NCI-H1436 (cell line): ENCODE results near the gene SF3B3.
"Not testable (repeated sequence)": the region's sequence is repeated elsewhere in the genome, so short reads cannot be mapped to it uniquely, and the experiment has no call there.

Experiments
- DNase-seq: peaks from one replicate; lab custom pipeline; 2025; lab: John Stamatoyannopoulos, UW

Gene SF3B3

DNA sequence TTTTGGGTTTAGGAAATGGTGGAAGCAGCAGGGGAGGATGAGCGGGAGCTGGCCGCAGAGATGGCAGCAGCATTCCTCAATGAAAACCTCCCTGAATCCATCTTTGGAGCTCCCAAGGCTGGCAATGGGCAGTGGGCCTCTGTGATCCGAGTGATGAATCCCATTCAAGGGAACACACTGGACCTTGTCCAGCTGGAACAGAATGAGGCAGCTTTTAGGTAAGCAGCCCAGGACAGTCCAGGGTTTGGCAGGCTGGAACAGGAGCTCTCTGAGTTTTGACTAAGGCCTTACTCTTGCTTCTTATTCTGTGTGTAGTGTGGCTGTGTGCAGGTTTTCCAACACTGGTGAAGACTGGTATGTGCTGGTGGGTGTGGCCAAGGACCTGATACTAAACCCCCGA is 41.4 kb downstream of the SF3B3 start:
- DNase-seq, result no peak

DNA sequence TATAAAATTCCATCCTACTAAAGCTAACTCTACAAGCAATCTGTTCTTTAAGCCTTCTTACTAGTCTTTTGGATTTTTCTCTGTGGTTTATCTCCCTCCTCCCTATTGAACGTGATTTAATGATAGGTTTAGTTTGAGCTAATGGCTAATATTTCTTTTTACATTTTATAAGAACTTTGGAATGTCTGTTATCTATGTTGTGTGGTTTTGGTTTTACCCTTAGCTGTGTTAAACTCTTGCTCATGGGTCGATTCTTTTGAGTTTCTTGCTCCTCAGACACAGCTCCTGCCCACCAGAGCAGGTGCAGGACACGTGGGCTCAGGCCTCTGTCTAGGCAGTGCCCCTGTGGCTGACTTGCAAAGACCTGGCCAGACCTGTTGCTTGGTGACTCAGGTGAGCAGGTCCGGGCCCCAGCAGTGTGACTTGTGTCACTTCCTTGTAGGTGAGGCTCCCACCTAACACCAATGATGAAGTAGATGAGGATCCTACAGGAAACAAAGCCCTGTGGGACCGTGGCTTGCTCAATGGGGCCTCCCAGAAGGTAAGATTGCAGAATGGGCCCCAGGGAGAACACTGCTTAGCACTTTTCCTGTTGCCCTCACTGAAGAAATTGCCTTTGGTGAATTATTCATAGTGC is 45.1 kb downstream of the SF3B3 start:
- DNase-seq, result no peak

DNA sequence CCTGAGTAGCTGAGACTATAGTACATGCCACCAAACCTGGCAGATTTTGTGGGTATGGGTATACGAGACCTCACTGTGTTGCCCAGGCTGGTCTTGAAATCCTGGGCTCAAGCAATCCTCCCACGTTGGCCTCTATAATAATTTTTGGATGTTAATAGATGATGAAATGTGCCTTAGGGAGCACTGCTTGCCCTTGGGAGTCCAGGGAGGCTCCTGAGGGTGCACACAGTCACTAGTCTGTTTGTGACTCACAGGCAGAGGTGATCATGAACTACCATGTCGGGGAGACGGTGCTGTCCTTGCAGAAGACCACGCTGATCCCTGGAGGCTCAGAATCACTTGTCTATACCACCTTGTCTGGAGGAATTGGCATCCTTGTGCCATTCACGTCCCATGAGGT is 46.1 kb downstream of the SF3B3 start:
- no peak for DNase-seq

DNA sequence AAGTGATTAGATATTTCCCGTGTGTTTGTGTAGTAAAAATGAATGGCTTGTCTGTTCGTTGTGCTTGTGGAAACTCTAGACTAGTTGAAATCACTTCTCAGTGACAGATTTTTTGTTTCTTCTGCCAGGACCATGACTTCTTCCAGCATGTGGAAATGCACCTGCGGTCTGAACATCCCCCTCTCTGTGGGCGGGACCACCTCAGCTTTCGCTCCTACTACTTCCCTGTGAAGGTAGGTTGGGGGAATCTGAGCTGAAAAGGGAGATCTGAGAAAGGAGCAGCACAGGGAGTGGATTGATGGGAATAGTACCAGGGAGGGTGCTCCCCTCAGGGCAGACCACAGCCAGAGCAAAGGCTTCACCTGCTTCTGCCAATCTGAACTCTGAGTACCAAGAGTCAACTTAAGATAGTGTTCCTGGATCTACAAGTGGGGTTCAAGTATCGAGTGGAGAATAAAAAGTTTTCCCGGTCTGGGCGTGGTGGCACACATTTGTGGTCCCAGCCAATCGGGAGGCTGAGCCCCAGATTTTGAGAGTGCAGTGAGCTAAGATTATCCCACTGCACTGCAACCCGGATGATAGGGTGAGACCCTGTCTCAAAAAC is 47.5 kb downstream of the SF3B3 start:
- DNase-seq, result no peak

DNA sequence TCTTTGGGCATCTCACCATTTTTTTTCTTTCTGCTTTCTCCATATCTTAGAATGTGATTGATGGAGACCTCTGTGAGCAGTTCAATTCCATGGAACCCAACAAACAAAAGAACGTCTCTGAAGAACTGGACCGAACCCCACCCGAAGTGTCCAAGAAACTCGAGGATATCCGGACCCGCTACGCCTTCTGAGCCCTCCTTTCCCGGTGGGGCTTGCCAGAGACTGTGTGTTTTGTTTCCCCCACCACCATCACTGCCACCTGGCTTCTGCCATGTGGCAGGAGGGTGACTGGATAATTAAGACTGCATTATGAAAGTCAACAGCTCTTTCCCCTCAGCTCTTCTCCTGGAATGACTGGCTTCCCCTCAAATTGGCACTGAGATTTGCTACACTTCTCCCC is 48.0 kb downstream of the SF3B3 start:
- DNase-seq, result no peak

DNA sequence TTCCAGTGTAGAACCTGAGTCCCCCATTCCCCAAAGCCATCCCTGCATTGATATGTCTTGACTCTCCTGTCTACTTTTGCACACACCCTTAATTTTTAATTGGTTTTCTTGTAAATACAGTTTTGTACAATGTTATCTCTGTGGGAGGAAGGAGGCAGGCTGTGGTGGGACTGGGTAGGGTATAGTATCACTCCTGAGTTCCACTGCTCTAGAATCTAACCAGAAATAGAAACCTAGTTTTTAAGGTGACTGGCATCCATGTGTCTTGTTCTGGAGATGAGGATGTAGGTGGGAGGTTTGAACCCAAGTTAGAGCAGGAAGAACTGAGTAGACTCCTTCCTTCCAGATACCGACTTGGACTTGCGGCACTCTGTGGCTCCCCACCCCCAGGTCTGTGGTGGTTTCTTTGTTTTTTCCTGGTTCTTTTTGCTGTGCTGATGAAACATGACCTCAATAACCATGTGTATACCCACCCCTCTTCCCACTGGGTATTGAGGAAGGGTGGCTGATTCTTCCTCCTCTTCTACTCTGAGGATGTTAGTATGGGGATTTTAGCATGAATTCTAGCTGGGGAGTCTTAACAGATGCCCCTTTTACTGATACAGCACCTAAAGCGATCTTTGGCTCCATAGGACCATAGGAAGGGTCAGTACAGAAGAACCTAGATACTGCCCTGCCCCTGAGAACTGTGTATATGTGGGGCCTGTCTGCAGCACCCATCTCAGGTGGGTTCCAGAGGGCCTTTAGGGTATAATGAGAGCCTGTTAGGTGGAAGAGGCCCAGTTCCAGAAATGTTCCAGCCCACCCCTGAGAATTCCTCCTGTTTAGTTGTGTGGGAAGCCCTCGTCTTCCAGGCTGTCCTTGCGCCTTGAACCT is 48.7 kb downstream of the SF3B3 start:
- no peak for DNase-seq

DNA sequence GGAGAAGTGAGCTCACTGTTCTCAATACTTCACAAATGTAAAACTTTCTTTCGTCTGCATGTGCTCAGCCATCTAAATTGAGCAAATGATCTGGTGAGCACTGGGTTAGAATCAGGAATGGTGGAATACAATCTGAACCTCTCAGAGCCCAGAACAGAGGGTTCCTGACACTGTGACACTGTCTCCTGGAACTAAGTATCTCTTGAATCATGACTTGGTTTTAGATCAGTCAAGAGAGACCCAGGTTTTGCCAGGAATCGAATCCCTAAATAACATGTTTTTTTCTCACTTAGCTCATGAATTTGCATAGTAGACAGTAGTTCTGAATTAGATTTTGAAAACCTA is 49.3 kb downstream of the SF3B3 start:
- DNase-seq, result no peak

DNA sequence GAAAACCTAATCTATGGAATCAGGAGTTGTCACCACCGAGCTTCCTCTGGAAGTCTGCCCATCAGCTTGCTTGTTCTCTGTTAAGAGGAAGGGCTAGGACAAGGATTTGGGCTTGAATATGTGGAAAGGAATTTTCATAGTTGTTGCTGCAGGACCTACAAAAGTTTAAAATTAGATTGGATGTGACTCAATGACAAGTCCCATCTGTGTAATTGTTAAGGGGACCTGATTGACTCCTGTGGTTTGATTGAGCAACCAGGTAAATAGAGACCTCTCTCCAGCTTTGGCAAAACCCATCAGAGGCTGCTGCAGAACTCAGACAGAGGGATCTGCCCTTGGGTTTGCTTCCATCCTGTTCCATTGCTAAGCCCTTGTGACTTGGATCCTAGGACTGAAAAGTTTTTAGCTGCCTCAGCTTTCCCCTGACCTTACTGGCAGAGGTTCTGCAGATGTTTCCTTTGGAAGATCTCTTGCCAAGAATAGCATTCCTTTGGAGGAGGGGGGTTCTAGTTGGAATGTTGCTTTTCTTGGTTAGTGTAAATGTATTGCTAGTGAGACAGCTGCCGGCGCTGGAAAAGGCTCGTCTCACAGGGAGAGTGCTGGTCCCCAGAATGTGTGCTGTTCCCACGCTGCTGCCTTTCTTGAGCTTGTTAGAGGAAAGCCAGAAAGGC is 50.0 kb downstream of the SF3B3 start:
- no peak for DNase-seq

DNA sequence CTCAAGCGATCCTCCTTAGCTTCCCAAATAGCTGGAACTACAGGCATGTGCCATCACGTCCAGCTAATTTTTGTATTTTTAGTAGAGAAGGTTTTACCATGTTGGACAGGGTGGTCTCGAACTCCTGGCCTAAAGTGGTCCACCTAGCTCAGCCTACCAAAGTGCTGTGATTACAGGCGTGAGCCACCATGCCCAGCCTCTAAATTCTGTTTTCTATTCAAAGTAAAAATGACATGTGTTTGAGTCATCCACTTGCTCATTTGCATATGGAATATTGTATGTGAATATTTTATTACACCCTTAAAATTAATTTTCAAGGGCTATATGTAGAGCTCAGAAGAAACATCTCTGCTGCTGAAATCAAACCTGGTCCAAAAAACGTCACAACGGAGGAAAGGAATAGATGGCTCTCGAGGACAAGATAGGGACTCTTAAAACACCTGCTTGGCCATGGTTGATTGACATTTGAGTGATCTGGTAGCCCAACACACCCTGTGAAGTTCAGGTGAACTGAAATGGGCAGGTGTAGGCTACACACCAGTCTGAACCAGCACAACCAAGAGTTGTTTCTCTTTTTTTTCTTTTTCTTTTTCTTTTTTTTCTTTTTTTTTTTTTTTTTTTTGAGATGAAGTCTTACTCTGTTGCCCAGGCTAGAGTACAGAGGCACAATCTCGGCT is 51.1 kb downstream of the SF3B3 start:
- no peak for DNase-seq

DNA sequence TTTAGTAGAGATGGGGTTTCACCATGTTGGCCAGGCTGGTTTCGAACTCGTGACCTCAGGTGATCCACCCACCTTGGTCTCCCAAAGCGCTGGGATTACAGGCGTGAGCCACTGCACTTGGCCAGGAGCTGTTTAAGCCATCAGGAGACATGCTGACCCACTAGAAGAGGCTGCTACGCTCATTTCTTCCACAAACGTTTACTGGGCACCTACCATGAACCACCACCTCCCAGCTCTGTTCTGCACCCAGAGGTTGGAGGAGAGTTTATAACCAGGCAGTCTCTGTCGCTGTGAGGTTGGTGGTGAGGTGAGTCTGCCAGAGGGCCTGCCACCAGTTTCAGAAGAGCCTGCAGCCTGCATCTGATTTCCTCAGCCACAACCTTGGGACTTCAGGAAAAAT is 51.8 kb downstream of the SF3B3 start:
- no peak for DNase-seq

DNA sequence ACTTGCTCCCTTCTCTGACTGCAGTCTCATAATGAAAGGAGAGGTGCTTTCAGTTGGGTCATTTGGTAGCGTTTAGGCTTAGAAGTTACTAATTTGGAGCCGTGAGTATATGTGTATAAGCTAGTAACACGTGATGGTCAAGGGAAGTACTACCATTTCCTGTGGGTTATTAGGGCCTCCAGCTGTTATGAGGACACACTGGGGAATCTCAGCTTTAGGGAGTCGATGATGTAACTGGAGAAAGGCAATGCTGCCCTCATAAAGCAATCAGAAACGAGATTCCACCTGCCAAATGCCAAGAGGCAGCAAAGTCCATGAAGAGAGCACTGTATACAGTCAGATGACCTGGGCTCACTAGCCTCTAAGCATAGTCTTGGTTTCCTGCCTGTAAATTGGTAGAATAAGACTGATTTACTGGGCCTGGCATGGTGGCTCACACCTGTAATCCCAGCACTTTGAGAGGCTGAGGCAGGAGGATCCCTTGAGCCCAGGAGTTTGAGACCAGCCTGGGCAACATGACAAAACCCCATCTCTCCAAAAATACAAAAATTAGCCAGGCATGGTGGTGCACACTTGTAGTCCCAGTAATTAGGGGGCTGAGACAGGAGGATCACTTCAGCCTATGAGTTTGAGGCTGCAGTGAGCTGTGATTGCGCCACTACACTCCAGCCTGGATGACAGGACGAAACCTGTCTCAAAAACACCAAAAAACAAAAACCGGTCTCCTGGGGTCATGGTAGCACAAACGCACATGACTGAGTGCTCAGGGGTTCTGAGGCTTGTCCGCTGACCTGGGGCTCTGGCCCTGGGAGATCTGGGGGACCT is 53.0 kb downstream of the SF3B3 start:
- DNase-seq, result no peak

DNA sequence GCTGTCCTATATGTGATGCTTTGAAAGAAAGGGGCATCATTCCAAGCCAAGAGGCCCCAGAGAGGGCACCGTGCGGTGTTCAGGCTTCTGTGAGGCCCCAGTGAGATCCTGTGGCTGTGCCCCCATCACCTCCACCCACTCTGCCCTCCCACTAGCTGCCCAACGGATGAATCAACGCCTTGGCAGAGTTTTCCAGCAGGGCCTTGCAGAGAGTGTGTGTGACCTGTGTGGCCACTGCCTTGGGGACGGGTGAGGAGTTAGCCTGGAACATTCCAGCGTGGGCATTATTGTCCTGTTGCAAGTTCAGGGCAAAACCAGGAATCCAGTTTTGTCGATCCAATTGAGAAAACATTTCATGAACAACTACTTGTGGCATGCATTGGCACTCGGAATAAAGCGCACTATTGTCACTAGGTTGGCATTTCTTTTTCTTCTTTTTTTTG is 53.7 kb downstream of the SF3B3 start:
- no peak for DNase-seq

DNA sequence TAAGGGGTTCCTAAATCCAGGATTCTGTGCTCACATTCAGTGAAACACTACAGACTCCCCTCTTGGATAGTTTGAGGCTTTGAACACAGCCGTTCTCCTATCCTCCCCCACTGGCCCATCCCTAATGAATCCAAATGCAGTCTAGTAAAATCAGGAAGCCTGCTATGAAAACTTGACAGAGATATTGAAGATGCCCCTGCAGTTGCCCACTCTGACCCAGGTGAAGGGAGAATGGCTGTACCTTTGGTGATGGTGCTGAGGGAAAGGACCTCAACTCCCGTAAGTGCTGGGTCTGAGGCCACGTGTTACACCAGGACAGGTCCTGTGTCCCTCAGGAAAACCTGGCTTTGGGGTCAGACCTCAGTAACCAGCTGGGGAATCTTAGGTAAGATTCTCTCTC is 54.4 kb downstream of the SF3B3 start:
- no peak for DNase-seq

DNA sequence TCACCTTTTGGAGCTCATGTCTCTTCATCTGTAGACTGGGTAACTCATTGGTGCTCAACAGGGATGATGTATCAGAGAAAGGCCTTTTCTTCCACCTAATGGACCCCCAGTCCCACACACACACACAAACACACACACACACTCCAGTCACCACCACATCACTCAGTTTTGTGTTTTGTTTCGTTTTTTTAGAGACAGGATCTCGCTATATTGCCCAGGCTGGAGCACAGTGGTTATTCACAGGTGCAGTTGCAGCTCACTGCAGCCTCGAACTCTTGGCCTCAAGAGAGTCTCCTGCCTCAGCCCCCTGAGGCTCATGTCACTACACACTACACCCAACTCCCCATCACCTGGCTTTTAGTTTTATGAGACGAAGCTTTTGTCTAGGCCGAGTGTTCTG is 55.6 kb downstream of the SF3B3 start:
- no peak for DNase-seq

DNA sequence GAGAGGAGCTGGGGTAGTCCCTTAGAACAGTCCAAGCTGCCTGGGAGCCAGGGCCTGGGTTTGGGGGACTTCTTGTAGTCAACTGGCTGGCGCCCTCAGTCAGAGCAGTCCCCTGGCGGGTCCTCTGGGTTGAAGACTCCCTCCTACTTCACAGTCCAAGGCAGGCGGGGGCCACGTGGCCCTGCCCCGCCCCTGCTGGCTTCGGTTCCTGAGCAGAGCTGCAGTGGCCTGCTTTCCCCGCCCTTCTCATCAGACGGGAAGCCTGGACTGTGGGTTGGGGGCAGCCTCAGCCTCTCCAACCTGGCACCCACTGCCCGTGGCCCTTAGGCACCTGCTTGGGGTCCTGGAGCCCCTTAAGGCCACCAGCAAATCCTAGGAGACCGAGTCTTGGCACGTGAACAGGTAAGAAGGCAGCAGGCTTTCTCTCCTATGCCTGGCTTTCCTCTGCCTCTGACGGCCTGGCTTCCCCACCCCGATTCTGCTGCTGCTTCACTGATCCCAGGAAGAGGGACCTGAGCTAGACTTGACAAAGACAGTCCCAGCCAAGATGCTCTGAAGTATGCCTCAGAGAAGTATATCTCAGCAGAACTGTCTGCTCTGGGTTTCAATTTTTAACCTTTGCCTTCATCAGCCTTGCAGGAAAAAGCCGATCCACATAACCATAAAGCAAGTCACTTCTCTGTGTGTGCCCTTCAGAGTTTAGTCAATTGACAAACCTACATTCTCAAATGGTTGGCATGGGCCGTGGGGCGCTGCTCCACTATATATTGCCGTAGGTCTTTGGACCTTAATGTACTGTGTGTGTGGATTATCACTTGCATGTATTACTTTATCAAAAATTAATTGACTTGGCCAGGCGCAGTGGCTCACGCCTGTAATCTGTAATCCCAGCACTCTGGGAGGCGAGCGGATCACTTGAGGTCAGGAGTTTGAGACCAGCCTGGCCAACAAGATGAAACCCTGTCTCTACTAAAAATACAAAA is 56.3 kb downstream of the SF3B3 start:
- no peak for DNase-seq

DNA sequence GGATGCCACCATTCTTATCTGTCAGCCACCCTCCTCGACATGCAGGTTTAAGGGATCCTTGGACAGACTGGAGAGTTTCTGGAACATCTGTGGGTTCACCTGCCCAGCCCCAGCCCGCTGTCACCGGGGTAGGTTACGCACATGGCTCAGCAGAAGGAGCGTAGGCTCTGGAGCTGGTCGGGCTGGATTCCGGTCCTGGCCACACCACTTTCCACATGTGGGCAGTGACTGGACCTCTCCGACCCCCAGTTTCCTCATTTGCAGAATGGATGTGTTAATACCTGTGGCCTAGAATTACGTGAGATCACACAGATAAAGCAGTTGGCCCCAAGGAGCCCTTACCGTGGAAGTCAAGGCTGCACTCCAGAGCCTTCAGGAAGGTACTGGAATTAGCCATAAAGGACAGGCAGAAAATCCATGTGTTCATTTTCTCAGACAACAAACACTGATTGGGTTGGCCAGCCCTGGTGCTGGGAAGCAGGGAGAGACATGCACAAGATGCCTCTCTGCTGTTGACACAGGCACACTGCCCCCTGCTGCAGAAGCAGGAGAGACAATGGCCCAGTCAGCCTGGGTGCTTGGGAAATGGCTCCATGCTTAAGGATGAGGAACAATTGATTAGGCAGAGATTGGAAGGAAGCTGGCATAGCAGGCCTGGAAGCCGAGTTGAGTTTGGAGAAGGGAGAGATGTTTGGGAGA is 58.8 kb downstream of the SF3B3 start:
- no peak for DNase-seq

DNA sequence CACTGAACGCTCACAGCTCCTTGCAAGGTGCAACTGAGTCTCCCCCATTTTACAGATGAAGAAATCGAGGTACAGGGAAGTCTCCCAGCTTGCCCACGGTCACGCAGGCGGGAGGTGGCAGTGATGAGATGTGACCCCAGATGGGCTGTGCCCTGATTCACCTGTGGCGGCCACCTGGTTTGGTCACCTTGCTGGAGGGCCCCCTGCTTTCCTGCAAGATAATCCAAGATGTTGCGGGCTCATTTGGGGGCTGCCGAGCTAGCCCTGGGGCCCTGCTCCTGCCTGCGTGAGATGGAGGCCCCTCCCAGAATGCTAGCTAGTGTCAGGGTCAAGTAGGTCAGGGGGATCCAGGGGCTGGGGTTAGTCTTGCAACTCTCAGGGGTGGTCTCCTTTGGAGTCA is 63.1 kb downstream of the SF3B3 start:
- no peak for DNase-seq

DNA sequence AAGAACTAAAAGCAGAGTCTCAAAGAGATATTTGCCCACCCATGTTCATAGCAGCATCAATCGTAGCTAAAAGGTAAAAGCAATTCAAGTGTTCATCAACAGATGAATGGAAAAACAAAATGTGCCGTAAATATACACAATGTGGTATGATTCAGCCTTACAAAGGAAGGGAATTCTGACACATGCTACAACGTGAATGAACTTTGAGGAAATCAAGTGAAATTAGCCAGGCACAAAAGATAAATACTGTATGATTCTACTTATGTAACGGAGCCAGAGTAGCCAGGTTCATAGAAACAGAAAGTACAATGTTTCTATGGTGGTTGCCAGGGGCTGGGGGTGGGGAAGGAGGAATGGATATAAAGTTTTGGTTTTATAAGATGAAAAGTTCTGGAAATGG is 64.9 kb downstream of the SF3B3 start:
- no peak for DNase-seq

DNA sequence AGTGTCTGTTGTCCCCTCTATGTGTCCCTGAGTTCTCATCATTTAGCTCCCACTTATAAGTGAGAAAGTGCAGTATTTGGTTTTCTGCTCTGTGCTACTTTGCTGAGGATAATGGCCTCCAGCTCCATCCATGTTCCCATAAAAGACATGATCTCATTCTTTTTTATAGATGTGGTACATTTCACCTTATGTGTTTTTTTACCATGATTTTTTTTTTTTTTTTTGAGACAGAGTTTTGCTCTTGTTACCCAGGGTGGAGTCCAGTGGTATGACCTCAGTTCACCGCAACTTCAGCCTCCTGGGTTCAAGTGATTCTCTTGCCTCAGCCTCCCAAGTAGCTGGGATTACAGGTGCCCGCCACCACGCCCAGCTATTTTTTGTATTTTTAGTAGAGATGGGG is 65.8 kb downstream of the SF3B3 start:
- not testable (repeated sequence) for DNase-seq
